DND-41 (cell line): ENCODE measurements around the gene KRAS.

Source experiments
- ATAC-seq: fragments of 200-7000 bp; cut with Tn5 transposase; 3 replicates; pipeline ENCODE4 v1.9.1; 2021; ENCODE audit warnings: low read depth; ENCODE audit not compliant: insufficient read depth
- DNase-seq: peaks from one replicate; pipeline ENCODE4 v3.0.0-alpha.2; 2020
- H2AFZ ChIP-seq: 2 replicates; pipeline ENCODE4 v1.6.0; 2012; ENCODE audit warnings: low read depth, low read length
- H3K27ac ChIP-seq: 2 replicates; pipeline ENCODE4 v1.5.1; 2012; ENCODE audit warnings: low read length, inconsistent platforms
- H3K27me3 ChIP-seq: fragments of 200-600 bp; sonication (generic); 2 replicates; pipeline ENCODE4 v1.6.0; 2012; ENCODE audit warnings: low read length, mild to moderate bottlenecking, inconsistent platforms; ENCODE audit not compliant: insufficient read depth, poor library complexity
- H3K36me3 ChIP-seq: 2 replicates; pipeline ENCODE4 v1.5.1; 2012; ENCODE audit warnings: low read length, inconsistent platforms; ENCODE audit not compliant: insufficient read depth
- H3K4me1 ChIP-seq: 2 replicates; pipeline ENCODE4 v1.5.1; 2012; ENCODE audit warnings: mild to moderate bottlenecking, low read length; ENCODE audit not compliant: insufficient read depth
- H3K4me2 ChIP-seq: 2 replicates; pipeline ENCODE4 v1.6.0; 2012; ENCODE audit warnings: mild to moderate bottlenecking, moderate library complexity, low read length, inconsistent platforms; ENCODE audit not compliant: insufficient read depth
- H3K4me3 ChIP-seq, 2 experiments: fragments of 200-600 bp in 1 of 2; shearing (Covaris generic) in 1 of 2; 2 replicates each; pipeline ENCODE4 v1.5.1; 2012 to 2016; ENCODE audit warnings: inconsistent platforms in 2 of 2, low read length in 2 of 2, mild to moderate bottlenecking in 2 of 2, low read depth in 1 of 2, moderate library complexity in 1 of 2
- H3K79me2 ChIP-seq: 2 replicates; pipeline ENCODE4 v1.6.0; 2012; ENCODE audit warnings: low read length, inconsistent platforms; ENCODE audit not compliant: insufficient read depth
- H3K9ac ChIP-seq: 2 replicates; pipeline ENCODE4 v1.6.0; 2012; ENCODE audit warnings: low read depth, mild to moderate bottlenecking, inconsistent platforms, low read length, moderate library complexity
- H3K9me3 ChIP-seq: 2 replicates; pipeline ENCODE4 v1.5.1; 2012; ENCODE audit warnings: low read length, moderate library complexity, mild to moderate bottlenecking, inconsistent platforms; ENCODE audit not compliant: insufficient read depth, severe bottlenecking
- H4K20me1 ChIP-seq: 2 replicates; pipeline ENCODE4 v1.6.0; 2012; ENCODE audit warnings: low read length; ENCODE audit not compliant: insufficient read depth
- CTCF ChIP-seq: IDR thresholded peaks from 2 replicates; pipeline ENCODE4 v1.5.1; 2012; ENCODE audit warnings: borderline replicate concordance, low read length, moderate library complexity, mild to moderate bottlenecking; ENCODE audit not compliant: poor library complexity, severe bottlenecking; ENCODE audit errors: extremely low read depth
- EZH2 ChIP-seq: IDR thresholded peaks from 3 replicates; pipeline ENCODE4 v1.6.1; 2012; ENCODE audit warnings: borderline replicate concordance, low read depth, mild to moderate bottlenecking, moderate library complexity, low read length, inconsistent platforms; ENCODE audit not compliant: severe bottlenecking

KRAS gene

GRCh38 chr12:25207411-25207810 is 43.3 kb downstream of the KRAS start:
- Histone ChIP-seq H3K4me3 (no peak overlapping the region), H2AFZ (no peak overlapping the region), H3K27me3 (no peaks in the 10 kb centered on the region), H3K4me2 (no peak overlapping the region), H3K36me3 (peaks cover 34% of the 10 kb centered on the region), H3K79me2 (no peaks in the 10 kb centered on the region), H3K9me3 (no peaks in the 10 kb centered on the region), H3K27ac (no peak overlapping the region), H3K4me1 (no peaks in the 10 kb centered on the region), H4K20me1 (peaks cover 2% of the 10 kb centered on the region; the same call in 1 of the 2 replicates), H3K9ac (no peak overlapping the region)
- ATAC-seq (no peak), DNase-seq (no peak)
- no peak for TF ChIP-seq EZH2
- TF ChIP-seq CTCF = no peak

GRCh38 chr12:25202137-25202536 is 48.6 kb downstream of the KRAS start:
- H3K79me2 ChIP-seq = no peaks in the 10 kb centered on the region
- no peak overlapping the region for H3K9ac ChIP-seq
- DNase-seq (no peak), ATAC-seq (peak; percentile 33; the same call in 1 of the 3 replicates)
- no peak overlapping the region for H3K4me3 ChIP-seq
- H3K27ac ChIP-seq = no peak overlapping the region
- H4K20me1 ChIP-seq = peaks cover 2% of the 10 kb centered on the region; the same call in 1 of the 2 replicates
- no peak overlapping the region for H2AFZ ChIP-seq
- no peaks in the 10 kb centered on the region for H3K4me1 ChIP-seq
- TF ChIP-seq EZH2 (no peak), CTCF (no peak)
- H3K36me3 ChIP-seq = peaks cover 16% of the 10 kb centered on the region
- H3K9me3 ChIP-seq = no peaks in the 10 kb centered on the region
- no peak overlapping the region for H3K4me2 ChIP-seq
- H3K27me3 ChIP-seq = no peaks in the 10 kb centered on the region

- H3K4me3 ChIP-seq = no peak overlapping the region
- H3K4me1 ChIP-seq = peaks cover 9% of the 10 kb centered on the region
- DNase-seq (no peak), ATAC-seq (no peak)
- no peak overlapping the region for H3K9ac ChIP-seq
- peaks cover 13% of the 10 kb centered on the region for H3K36me3 ChIP-seq
- H3K27me3 ChIP-seq = no peaks in the 10 kb centered on the region
- no peaks in the 10 kb centered on the region for H3K79me2 ChIP-seq
- no peak overlapping the region for H3K4me2 ChIP-seq
- TF ChIP-seq CTCF = no peak
- TF ChIP-seq EZH2 = no peak
- H3K27ac ChIP-seq = no peak overlapping the region
- H4K20me1 ChIP-seq = peaks cover 2% of the 10 kb centered on the region; the same call in 1 of the 2 replicates
- H2AFZ ChIP-seq = no peak overlapping the region
- H3K9me3 ChIP-seq = no peaks in the 10 kb centered on the region
Observed at GRCh38 chr12:25200703-25201102, 50.0 kb downstream of the KRAS start.

GRCh38 chr12:25197608-25198007 is 53.1 kb downstream of the KRAS start:
- Histone ChIP-seq H3K9ac (no peak overlapping the region), H3K4me3 (no peak overlapping the region)

More at GRCh38 chr12:25197608-25198007, 53.1 kb downstream of the KRAS start:
- ATAC-seq (no peak), DNase-seq (no peak)
- H4K20me1 ChIP-seq = no peaks in the 10 kb centered on the region
- no peaks in the 10 kb centered on the region for H3K27me3 ChIP-seq
- TF ChIP-seq CTCF (no peak), EZH2 (no peak)
- peaks cover 20% of the 10 kb centered on the region for H3K4me1 ChIP-seq
- H3K36me3 ChIP-seq = no peaks in the 10 kb centered on the region
- no peak overlapping the region for H3K4me2 ChIP-seq
- no peaks in the 10 kb centered on the region for H3K9me3 ChIP-seq
- H3K79me2 ChIP-seq = no peaks in the 10 kb centered on the region
- H2AFZ ChIP-seq = no peak overlapping the region
- H3K27ac ChIP-seq = no peak overlapping the region
